ENCODE results near the gene OIT3. TPM values are rescaled to one million over a fixed set of nuclear protein-coding genes. Genes with fewer than 3 reads are reported as not detected.

Gene OIT3
- total and polyA plus RNA-seq, 3 donors from 2014 or later, result 0.68 to 1.4 (median 0.87) TPM

- Histone ChIP-seq H3K4me3 (no peak overlapping the region), H3K27ac (no peak overlapping the region), H3K9me3 (no peaks in the 10 kb centered on the region), H3K27me3 (no peaks in the 10 kb centered on the region), H3K36me3 (ENCODE audit: low read depth, missing control alignments) (no peaks in the 10 kb centered on the region), H3K4me1 (no peaks in the 10 kb centered on the region)
- 94 to 96% methylated on average over 2 of the region's 2 CpGs for WGBS, 2 donors
- DNase-seq, result no peak
- intact Hi-C loops (cut with DNase I; ENCODE audit: low total_unique reads), result no loop called here
- TF ChIP-seq CTCF (IDR thresholded peaks at IDR 0.05) (no peak), POLR2A (IDR thresholded peaks at IDR 0.05) (no peak)
Measured at GRCh38 chr10:72980348-72980747, 86.8 kb downstream of the OIT3 start.

- H3K36me3 ChIP-seq (ENCODE audit: low read depth, missing control alignments), result no peaks in the 10 kb centered on the region
- no peaks in the 10 kb centered on the region for H3K9me3 ChIP-seq
- no peak for DNase-seq
- H3K27me3 ChIP-seq, result no peaks in the 10 kb centered on the region
- H3K4me3 ChIP-seq, result no peak overlapping the region
- TF ChIP-seq CTCF (IDR thresholded peaks at IDR 0.05) (no peak), POLR2A (IDR thresholded peaks at IDR 0.05) (no peak)
- no peak overlapping the region for H3K27ac ChIP-seq
- intact Hi-C loops (cut with DNase I; ENCODE audit: low total_unique reads), result no loop called here
- 90 to 95% methylated on average over 2 to 4 of the region's 4 CpGs for WGBS, 2 donors
- H3K4me1 ChIP-seq, result no peaks in the 10 kb centered on the region
Measured at GRCh38 chr10:72981028-72981881, 87.7 kb downstream of the OIT3 start.

- Histone ChIP-seq H3K36me3 (ENCODE audit: low read depth, missing control alignments) (no peaks in the 10 kb centered on the region), H3K9me3 (no peaks in the 10 kb centered on the region), H3K4me1 (no peaks in the 10 kb centered on the region), H3K27ac (no peak overlapping the region), H3K4me3 (no peak overlapping the region), H3K27me3 (no peaks in the 10 kb centered on the region)
- no peak for DNase-seq
- intact Hi-C loops (cut with DNase I; ENCODE audit: low total_unique reads), result no loop called here
- TF ChIP-seq CTCF (IDR thresholded peaks at IDR 0.05) (no peak), POLR2A (IDR thresholded peaks at IDR 0.05) (no peak)
- 85 to 88% methylated on average over 2 of the region's 2 CpGs for WGBS, 2 donors
Measured at GRCh38 chr10:72981882-72982529, 88.5 kb downstream of the OIT3 start.

Other genes with a start within 250 kb of the OIT3 start
- 10 to 100 TPM; 16.9 to 20.0 TPM for gene MCU, start 201.6 kb upstream of the OIT3 start, total RNA-seq
- gene MCU, start 201.6 kb upstream of the OIT3 start, polyA plus RNA-seq (ENCODE audit: insufficient read depth, low read depth, low replicate concordance), result 15.0 TPM
- gene PLA2G12B, start 61.1 kb downstream of the OIT3 start, total RNA-seq, result not detected
- 0.29 TPM for gene PLA2G12B, start 61.1 kb downstream of the OIT3 start, polyA plus RNA-seq (ENCODE audit: insufficient read depth, low read depth, low replicate concordance)
- gene P4HA1, start 203.1 kb downstream of the OIT3 start, total RNA-seq, result 10 to 100 TPM; 19.0 to 20.2 TPM
- 28.1 TPM for gene P4HA1, start 203.1 kb downstream of the OIT3 start, polyA plus RNA-seq (ENCODE audit: insufficient read depth, low read depth, low replicate concordance)
- 1 to 10 TPM; 3.0 to 5.6 TPM for gene NUDT13, start 216.7 kb downstream of the OIT3 start, total RNA-seq
- gene NUDT13, start 216.7 kb downstream of the OIT3 start, polyA plus RNA-seq (ENCODE audit: insufficient read depth, low read depth, low replicate concordance), result 5.9 TPM

Data from testis (tissue), 3 donors.